Measurements from ENCODE around the gene MICALL2.

MICALL2 gene

GRCh38 chr7:1473864-1474512, 14.7 kb upstream of the MICALL2 start:
- TF ChIP-seq, protein P1, sequence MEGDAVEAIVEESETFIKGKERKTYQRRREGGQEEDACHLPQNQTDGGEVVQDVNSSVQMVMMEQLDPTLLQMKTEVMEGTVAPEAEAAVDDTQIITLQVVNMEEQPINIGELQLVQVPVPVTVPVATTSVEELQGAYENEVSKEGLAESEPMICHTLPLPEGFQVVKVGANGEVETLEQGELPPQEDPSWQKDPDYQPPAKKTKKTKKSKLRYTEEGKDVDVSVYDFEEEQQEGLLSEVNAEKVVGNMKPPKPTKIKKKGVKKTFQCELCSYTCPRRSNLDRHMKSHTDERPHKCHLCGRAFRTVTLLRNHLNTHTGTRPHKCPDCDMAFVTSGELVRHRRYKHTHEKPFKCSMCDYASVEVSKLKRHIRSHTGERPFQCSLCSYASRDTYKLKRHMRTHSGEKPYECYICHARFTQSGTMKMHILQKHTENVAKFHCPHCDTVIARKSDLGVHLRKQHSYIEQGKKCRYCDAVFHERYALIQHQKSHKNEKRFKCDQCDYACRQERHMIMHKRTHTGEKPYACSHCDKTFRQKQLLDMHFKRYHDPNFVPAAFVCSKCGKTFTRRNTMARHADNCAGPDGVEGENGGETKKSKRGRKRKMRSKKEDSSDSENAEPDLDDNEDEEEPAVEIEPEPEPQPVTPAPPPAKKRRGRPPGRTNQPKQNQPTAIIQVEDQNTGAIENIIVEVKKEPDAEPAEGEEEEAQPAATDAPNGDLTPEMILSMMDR (IDR thresholded peaks at IDR 0.05; ENCODE audit: low read depth, low read length) = peak; percentile 87
- in situ Hi-C loops (cut with HindIII; ENCODE audit: low sequenced_read_pairs) = no loop called here
- peak; percentile 73 for DNase-seq (ENCODE audit: low read depth, low spot score)
- no peak overlapping the region for H3K4me3 ChIP-seq (ENCODE audit: low read depth, low read length)

DNA sequence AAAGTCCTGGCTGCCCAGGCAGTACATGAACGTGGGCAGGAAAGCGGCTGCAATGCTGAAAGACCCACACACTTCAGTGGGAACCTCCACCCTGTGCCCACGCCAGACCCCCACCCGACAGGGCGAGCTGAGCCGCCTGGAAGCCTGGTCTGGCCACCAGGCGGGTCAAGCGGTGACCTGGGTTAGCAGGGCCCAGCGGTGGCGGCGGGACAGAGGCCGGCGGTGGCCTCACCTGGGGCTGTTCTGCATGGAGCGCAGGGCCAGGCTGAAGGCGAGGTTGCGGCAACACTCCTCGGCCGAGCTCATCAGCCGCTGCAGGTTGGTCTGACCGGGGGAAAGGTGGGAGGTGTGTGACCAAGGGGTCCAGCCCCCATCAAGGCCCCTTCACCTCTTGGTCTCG, 11.6 kb upstream of the MICALL2 start:
- DNase-seq (ENCODE audit: low read depth, low spot score) = no peak
- H3K4me3 ChIP-seq (ENCODE audit: low read depth, low read length) = no peak overlapping the region
- TF ChIP-seq, protein P1 (IDR thresholded peaks at IDR 0.05; ENCODE audit: low read depth, low read length) = no peak
- in situ Hi-C loops (cut with HindIII; ENCODE audit: low sequenced_read_pairs) = no loop called here

- DNase-seq (ENCODE audit: low read depth, low spot score) = no peak
- no peak overlapping the region for H3K4me3 ChIP-seq (ENCODE audit: low read depth, low read length)
- TF ChIP-seq, protein P1 (IDR thresholded peaks at IDR 0.05; ENCODE audit: low read depth, low read length) = no peak
- in situ Hi-C loops (cut with HindIII; ENCODE audit: low sequenced_read_pairs) = no loop called here
Measured at GRCh38 chr7:1468643-1469298, 9.5 kb upstream of the MICALL2 start.

- TF ChIP-seq, protein P1 (IDR thresholded peaks at IDR 0.05; ENCODE audit: low read depth, low read length) = no peak
- in situ Hi-C loops (cut with HindIII; ENCODE audit: low sequenced_read_pairs) = no loop called here
- DNase-seq (ENCODE audit: low read depth, low spot score) = no peak
- no peak overlapping the region for H3K4me3 ChIP-seq (ENCODE audit: low read depth, low read length)
Measured at GRCh38 chr7:1468203-1468602, 8.9 kb upstream of the MICALL2 start.

- TF ChIP-seq, protein P1 (IDR thresholded peaks at IDR 0.05; ENCODE audit: low read depth, low read length) = no peak
- in situ Hi-C loops (cut with HindIII; ENCODE audit: low sequenced_read_pairs) = no loop called here
- DNase-seq (ENCODE audit: low read depth, low spot score) = peak; percentile 74
- no peak overlapping the region for H3K4me3 ChIP-seq (ENCODE audit: low read depth, low read length)
Measured at GRCh38 chr7:1466524-1467271, 7.4 kb upstream of the MICALL2 start.

GRCh38 chr7:1464694-1465093, 5.4 kb upstream of the MICALL2 start:
- no peak for DNase-seq (ENCODE audit: low read depth, low spot score)
- in situ Hi-C loops (cut with HindIII; ENCODE audit: low sequenced_read_pairs) = no loop called here
- no peak overlapping the region for H3K4me3 ChIP-seq (ENCODE audit: low read depth, low read length)
- TF ChIP-seq, protein P1 (IDR thresholded peaks at IDR 0.05; ENCODE audit: low read depth, low read length) = no peak

Measured in astrocyte of the spinal cord (primary cell).